Measurements from ENCODE around the gene KMT2B. TPM values are rescaled to one million over a fixed set of nuclear protein-coding genes. Genes with fewer than 3 reads are reported as not detected.

Gene KMT2B
- total and polyA plus RNA-seq, 2 of the 8 experiments (the other 6 are each of a cell fraction or from before 2014, with no cell fraction given) = 26.7 to 38.6 TPM

- TF ChIP-seq ATF2 (IDR thresholded peaks at IDR 0.05; ENCODE audit: low read length) (no peak), GTF2F1 (IDR thresholded peaks at IDR 0.05; ENCODE audit: borderline replicate concordance, low read depth, low read length) (no peak), NRF1 (IDR thresholded peaks at IDR 0.05; ENCODE audit: low read depth, low read length) (no peak), SP1 (IDR thresholded peaks at IDR 0.05; ENCODE audit: low read depth, low read length) (no peak), TAF1 (IDR thresholded peaks at IDR 0.05; ENCODE audit: low read depth, low read length) (no peak), SIX5 (IDR thresholded peaks at IDR 0.05; ENCODE audit: low read depth, low read length) (no peak), CREB1 (IDR thresholded peaks at IDR 0.05) (no peak), EGR1 (IDR thresholded peaks at IDR 0.05; ENCODE audit: borderline replicate concordance, low read depth, low read length) (no peak)
Measured at GRCh38 chr19:35671818-35672217, 46.0 kb upstream of the KMT2B start (continued).

Measured in H1 (cell line).